H1 (cell line): ENCODE results near the gene DFFA. TPM values are rescaled to one million over a fixed set of nuclear protein-coding genes. Genes with fewer than 3 reads are reported as not detected.

ENCODE experiments used
- CTCF ChIA-PET: fragments of 300-600 bp; sonication (Branson Sonifier 250); formaldehyde crosslinking; loops from one replicate; lab custom pipeline; 2021; ENCODE audit not compliant: partially characterized antibody; lab: Charles Lee
- POLR2A ChIA-PET: fragments of 300-600 bp; sonication (Branson Sonifier 250); formaldehyde crosslinking; loops from one replicate; lab custom pipeline; 2021; ENCODE audit warnings: inconsistent platforms; ENCODE audit not compliant: partially characterized antibody; lab: Charles Lee
- DNase-seq, 2 experiments: peaks; one replicate each; pipeline versions ENCODE4 v3.0.0 to v3.0.0-alpha.2; 2010 to 2022; ENCODE audit warnings: low spot score in 2 of 2, low read depth in 1 of 2, mixed read lengths in 1 of 2
- FAIRE-seq: peaks from 2 replicates; lab custom pipeline; 2011; peaks lifted over from hg19 to GRCh38; lab: Jason Lieb, UNC
- H2AFZ ChIP-seq: 2 replicates; pipeline ENCODE4 v1.8.1; 2012; ENCODE audit warnings: low read length, inconsistent platforms
- H2AK5ac ChIP-seq: 2 replicates; pipeline ENCODE4 v1.6.1; 2013; ENCODE audit warnings: low read depth, low read length
- H2BK120ac ChIP-seq: replicated peaks from 2 replicates; pipeline ENCODE3; 2013; ENCODE audit warnings: low read depth, low read length, inconsistent platforms
- H2BK12ac ChIP-seq: 2 replicates; pipeline ENCODE4 v1.6.1; 2013; ENCODE audit warnings: low read depth, low read length
- H2BK15ac ChIP-seq: 2 replicates; pipeline ENCODE4 v1.6.1; 2013; ENCODE audit warnings: low read length
- H2BK20ac ChIP-seq: 2 replicates; pipeline ENCODE4 v1.6.1; 2013; ENCODE audit warnings: low read length
- H2BK5ac ChIP-seq: 2 replicates; pipeline ENCODE4 v1.6.1; 2013; ENCODE audit warnings: low read depth, low read length
- H3K14ac ChIP-seq: 2 replicates; pipeline ENCODE4 v1.6.1; 2013; ENCODE audit warnings: inconsistent platforms; ENCODE audit not compliant: insufficient read length
- H3K18ac ChIP-seq: 2 replicates; pipeline ENCODE4 v1.6.1; 2013; ENCODE audit warnings: low read length; ENCODE audit errors: extremely low read depth
- H3K23ac ChIP-seq: 2 replicates; pipeline ENCODE4 v1.6.1; 2013; ENCODE audit warnings: inconsistent platforms; ENCODE audit not compliant: insufficient read length
- H3K23me2 ChIP-seq: 2 replicates; pipeline ENCODE4 v1.6.1; 2013; ENCODE audit warnings: low read depth, low read length
- H3K27ac ChIP-seq: 2 replicates; pipeline ENCODE4 v1.6.1; 2011; ENCODE audit warnings: low read depth, low read length, inconsistent platforms
- H3K27me3 ChIP-seq, 4 experiments: replicated peaks in 1 of 4; 1 replicate in 1 of 4; 2 replicates in 3 of 4; pipeline versions ENCODE4 v1.6.1 to v1.8.1; 2011 to 2013; ENCODE audit warnings: low read length in 3 of 4, mild to moderate bottlenecking in 3 of 4, inconsistent platforms in 2 of 4, mixed read lengths in 2 of 4, moderate library complexity in 1 of 4; ENCODE audit not compliant: control insufficient read depth in 3 of 4, insufficient read depth in 3 of 4; ENCODE audit errors: extremely low read depth in 1 of 4
- H3K36me3 ChIP-seq, 4 experiments: 2 replicates each; pipeline versions ENCODE4 v1.6.1 to v1.8.1; 2011 to 2013; ENCODE audit warnings: mild to moderate bottlenecking in 4 of 4, low read length in 3 of 4, moderate library complexity in 2 of 4, control low read depth in 1 of 4, inconsistent platforms in 1 of 4; ENCODE audit not compliant: insufficient read depth in 4 of 4, control insufficient read depth in 2 of 4
- H3K4ac ChIP-seq: replicated peaks from 2 replicates; pipeline ENCODE3; 2013; ENCODE audit warnings: low read length, low read depth, mixed read lengths, inconsistent platforms; ENCODE audit not compliant: insufficient read length
- H3K4me1 ChIP-seq, 4 experiments: replicated peaks in 1 of 4; 1 replicate in 1 of 4; 2 replicates in 3 of 4; pipeline versions ENCODE4 v1.6.1 to v1.8.1; 2011 to 2013; ENCODE audit warnings: low read length in 3 of 4, inconsistent platforms in 2 of 4, mixed read lengths in 1 of 4; ENCODE audit not compliant: insufficient read depth in 4 of 4, control insufficient read depth in 3 of 4
- H3K4me2 ChIP-seq, 2 experiments: 2 replicates each; pipeline versions ENCODE4 v1.6.1 to v1.8.1; 2011 to 2013; ENCODE audit warnings: low read depth in 2 of 2, low read length in 2 of 2, control low read depth in 1 of 2, inconsistent platforms in 1 of 2, mild to moderate bottlenecking in 1 of 2; ENCODE audit not compliant: insufficient read depth in 1 of 2
- H3K4me3 ChIP-seq, 4 experiments: fragments of 200-600, 300-600 bp in 1 of 4; sonication (generic), shearing (Covaris generic), sonication (Bioruptor Twin) in 1 of 4; 2 replicates each; pipeline versions ENCODE4 v1.5.1 to v1.8.1; 2011 to 2016; ENCODE audit warnings: low read length in 4 of 4, low read depth in 3 of 4, control low read depth in 2 of 4, inconsistent platforms in 2 of 4, mild to moderate bottlenecking in 2 of 4, mixed read lengths in 1 of 4, moderate library complexity in 1 of 4; ENCODE audit not compliant: insufficient read depth in 2 of 4; ENCODE audit errors: extremely low read depth in 1 of 4
- H3K56ac ChIP-seq: replicated peaks from 2 replicates; pipeline ENCODE3; 2013; ENCODE audit warnings: low read depth, mild to moderate bottlenecking, mixed read lengths, low read length, inconsistent platforms; ENCODE audit not compliant: insufficient read length
- H3K79me1 ChIP-seq: 2 replicates; pipeline ENCODE4 v1.6.1; 2013; ENCODE audit warnings: low read depth, low read length, control low read depth
- H3K79me2 ChIP-seq, 2 experiments: 2 replicates each; pipeline versions ENCODE4 v1.6.1 to v1.8.1; 2012 to 2013; ENCODE audit warnings: low read length in 2 of 2, mild to moderate bottlenecking in 2 of 2, inconsistent platforms in 1 of 2; ENCODE audit not compliant: insufficient read depth in 2 of 2, control insufficient read depth in 1 of 2
- H3K9ac ChIP-seq, 4 experiments: replicated peaks in 1 of 4; 1 replicate in 1 of 4; 2 replicates in 3 of 4; pipeline versions ENCODE4 v1.6.1 to v1.8.1; 2011 to 2013; ENCODE audit warnings: low read depth in 3 of 4, low read length in 3 of 4, control low read depth in 2 of 4, mild to moderate bottlenecking in 2 of 4, moderate library complexity in 2 of 4, inconsistent platforms in 1 of 4; ENCODE audit errors: extremely low read depth in 1 of 4
- H3K9me3 ChIP-seq, 2 experiments: 2 replicates each; pipeline versions ENCODE4 v1.6.1 to v1.8.1; 2012 to 2013; ENCODE audit warnings: mild to moderate bottlenecking in 2 of 2, moderate library complexity in 2 of 2, control low read depth in 1 of 2, inconsistent platforms in 1 of 2, low read depth in 1 of 2, low read length in 1 of 2, mixed read lengths in 1 of 2; ENCODE audit not compliant: insufficient read depth in 2 of 2
- H4K20me1 ChIP-seq, 2 experiments: replicated peaks in 1 of 2; 2 replicates each; pipeline versions ENCODE3 to v1.8.1; 2011 to 2013; ENCODE audit warnings: inconsistent platforms in 2 of 2, low read length in 2 of 2, mild to moderate bottlenecking in 1 of 2; ENCODE audit not compliant: insufficient read depth in 2 of 2, control insufficient read depth in 1 of 2
- H4K5ac ChIP-seq: 2 replicates; pipeline ENCODE4 v1.6.1; 2013; ENCODE audit warnings: low read length, low read depth, mixed read lengths, inconsistent platforms; ENCODE audit not compliant: insufficient read length
- H4K8ac ChIP-seq: 2 replicates; pipeline ENCODE4 v1.8.0; 2013; ENCODE audit warnings: mild to moderate bottlenecking, moderate library complexity, low read length, inconsistent platforms; ENCODE audit not compliant: insufficient read depth; ENCODE audit errors: extremely low read depth
- H4K91ac ChIP-seq: replicated peaks from 2 replicates; pipeline ENCODE3; 2013; ENCODE audit warnings: low read length, mixed read lengths, inconsistent platforms; ENCODE audit not compliant: insufficient read length
- BRCA1 ChIP-seq: IDR thresholded peaks from 2 replicates; pipeline ENCODE4 v1.6.1; 2012; ENCODE audit warnings: low read depth, low read length, improper control_type of control experiment
- CBX5 ChIP-seq: fragments of 300-800, 300-1000 bp; sonication (generic); IDR thresholded peaks from 2 replicates; pipeline ENCODE4 v1.7.1; 2016; ENCODE audit warnings: antibody characterized with exemption, low read length, low read depth
- EP300 ChIP-seq, 2 experiments: IDR thresholded peaks; 1 replicate in 1 of 2; 2 replicates in 1 of 2; pipeline ENCODE4 v1.6.1; 2011 to 2012; ENCODE audit warnings: low read depth in 2 of 2, low read length in 2 of 2, mild to moderate bottlenecking in 2 of 2, borderline replicate concordance in 1 of 2, inconsistent platforms in 1 of 2, moderate library complexity in 1 of 2
- EZH2 ChIP-seq: fragments of 200-600 bp; sonication (generic); IDR thresholded peaks from 2 replicates; pipeline ENCODE4 v1.7.1; 2012; ENCODE audit warnings: low read depth, mild to moderate bottlenecking, moderate library complexity, low read length, inconsistent platforms; ENCODE audit not compliant: severe bottlenecking
- NRF1 ChIP-seq: IDR thresholded peaks from 2 replicates; pipeline ENCODE4 v1.6.1; 2011; ENCODE audit warnings: mild to moderate bottlenecking, low read depth, low read length, improper control_type of control experiment
- RBBP5 ChIP-seq: IDR thresholded peaks from 2 replicates; pipeline ENCODE4 v1.7.1; 2012; ENCODE audit warnings: low read depth, mild to moderate bottlenecking, inconsistent platforms, low read length, moderate library complexity, borderline replicate concordance
- SAP30 ChIP-seq: fragments of 300-600 bp; sonication (generic); IDR thresholded peaks from 2 replicates; pipeline ENCODE4 v1.7.1; 2012; ENCODE audit warnings: low read length, moderate library complexity, mild to moderate bottlenecking, inconsistent platforms; ENCODE audit not compliant: insufficient read depth, insufficient replicate concordance
- SIX5 ChIP-seq: IDR thresholded peaks from 2 replicates; pipeline ENCODE4 v1.6.1; 2011; ENCODE audit warnings: mild to moderate bottlenecking, low read depth, low read length
- SP4 ChIP-seq: IDR thresholded peaks from 2 replicates; pipeline ENCODE4 v1.6.1; 2012; ENCODE audit warnings: low read length, inconsistent platforms
- SUZ12 ChIP-seq: fragments of 200-600 bp; sonication (generic); IDR thresholded peaks from 2 replicates; pipeline ENCODE4 v1.6.1; 2012; ENCODE audit warnings: mild to moderate bottlenecking, inconsistent platforms, low read length, moderate library complexity, mixed read lengths
- TBP ChIP-seq: IDR thresholded peaks from 2 replicates; pipeline ENCODE4 v1.6.1; 2011; ENCODE audit warnings: low read depth, low read length, improper control_type of control experiment
- ZNF274 ChIP-seq: IDR thresholded peaks from 2 replicates; pipeline ENCODE4 v1.7.0; 2012; ENCODE audit warnings: low read length, borderline replicate concordance; ENCODE audit errors: extremely low read depth
- WGBS, 2 experiments: shearing (Covaris generic) in 1 of 2; methylation state at CpG; one replicate each; pipeline versions ENCODE4 v1.1.6 to v1.1.7; 2013 to 2015; ENCODE audit warnings: low lambda C conversion rate in 2 of 2, mixed read lengths in 2 of 2, inconsistent platforms in 1 of 2, low coverage in 1 of 2, missing lambda C conversion rate in 1 of 2; ENCODE audit not compliant: insufficient replicate concordance in 2 of 2, insufficient coverage in 1 of 2, insufficient read length in 1 of 2; ENCODE audit errors: extremely low coverage in 1 of 2, missing lambda C conversion rate in 1 of 2; 5-methylcytosine and 5-hydroxymethylcytosine counted together
- polyA plus RNA-seq, 7 experiments: library from polyadenylated mRNA; depleted of rRNA in 3 of 7; stranded (reverse) in 5 of 7; unstranded in 2 of 7; fragments of >200 nt in 5 of 7; fragments of 200-250 nt in 2 of 7; gene quantifications; 1 replicate in 5 of 7; 2 replicates in 1 of 7; 4 replicates in 1 of 7; pipeline versions ENCODE4 v1.2.1 to v1.2.3, GENCODE V29; 2011 to 2013; ENCODE audit warnings: missing spikeins in 2 of 7, mixed read lengths in 2 of 7
- total RNA-seq: library from RNA; stranded (reverse); fragmentation: NEBNext Ultra II Directional; extraction: Animal tissue kit (Norgen Biotek cat#: 25700); gene quantifications from 2 replicates; pipeline ENCODE4 v1.2.1, GENCODE V29; 2021
- TF ChIP-seq, protein P1 (sequence below): IDR thresholded peaks from 2 replicates; pipeline ENCODE4 v1.6.1; 2011; ENCODE audit warnings: low read length, improper control_type of control experiment

DFFA gene
- total and polyA plus RNA-seq, 2 of the 8 experiments (the other 6 are each of a cell fraction or from before 2014, with no cell fraction given) = 34.3 to 79.9 TPM

DNA sequence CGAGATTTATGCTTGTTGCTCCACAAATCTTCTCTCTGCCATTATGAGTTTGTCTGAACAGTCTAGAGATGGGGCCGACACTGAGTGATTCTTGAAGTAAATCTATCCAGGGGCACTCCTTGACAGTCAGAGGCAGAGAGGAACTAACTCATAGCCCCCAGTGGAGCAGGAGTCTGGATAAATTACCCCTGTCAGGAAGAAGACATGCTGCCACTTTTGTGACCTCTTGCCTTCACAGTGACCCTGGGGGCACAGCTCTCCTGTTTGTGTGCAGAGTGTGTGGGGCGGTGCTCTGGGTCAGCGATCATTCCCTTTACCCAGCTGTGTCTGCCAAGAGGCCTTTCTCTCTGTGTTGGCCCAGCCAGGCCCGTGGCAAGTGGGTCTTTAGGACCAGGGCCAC is 31.9 kb upstream of the DFFA start:
- no peak overlapping the region for H2BK5ac ChIP-seq
- H3K79me1 ChIP-seq = peaks cover 4% of the 10 kb centered on the region; the same call in 1 of the 2 replicates
- H3K27ac ChIP-seq = no peak overlapping the region
- H3K4me1 ChIP-seq = peaks cover 0 to 9% (median 3%) of the 10 kb centered on the region in 4 experiments; a peak in 5 of 7 replicates
- H3K27me3 ChIP-seq = no peaks in the 10 kb centered on the region
- H3K56ac ChIP-seq = no peak overlapping the region
- H3K4me2 ChIP-seq = no peak overlapping the region
- no peak overlapping the region for H3K18ac ChIP-seq
- no peak overlapping the region for H3K9ac ChIP-seq
- ChIA-PET POLR2A (no interaction called here), CTCF (interaction anchor here (0.9 to 9.1 kb wide), 6 partner anchors 10 to 1655 kb away, joined by 3 to 78 read pairs (median 4); no protein-coding TSS in a partner anchor)
- no peak overlapping the region for H4K5ac ChIP-seq
- no peak for FAIRE-seq
- no peak overlapping the region for H4K91ac ChIP-seq
- H2BK15ac ChIP-seq = no peak overlapping the region
- H3K14ac ChIP-seq = no peak overlapping the region
- H2AK5ac ChIP-seq = no peak overlapping the region
- no peaks in the 10 kb centered on the region for H3K36me3 ChIP-seq
- no peak overlapping the region for H2BK120ac ChIP-seq
- no peak overlapping the region for H2BK12ac ChIP-seq
- no peak overlapping the region for H3K23ac ChIP-seq
- no peak for DNase-seq
- H4K8ac ChIP-seq = no peak overlapping the region
- H3K4ac ChIP-seq = no peak overlapping the region
- no peak overlapping the region for H2AFZ ChIP-seq
- no peak overlapping the region for H2BK20ac ChIP-seq
- no peaks in the 10 kb centered on the region for H3K23me2 ChIP-seq
- H4K20me1 ChIP-seq = peaks cover 0 to 3% of the 10 kb centered on the region in 2 experiments
- no peaks in the 10 kb centered on the region for H3K9me3 ChIP-seq
- WGBS, 2 experiments = 66% methylated on average over 5 of the region's 5 CpGs; no CpG with 5 or more reads in 1 of the 2 experiments
- peaks cover 0 to 17% of the 10 kb centered on the region in 2 experiments; a peak in 1 of 4 replicates for H3K79me2 ChIP-seq
- no peak overlapping the region for H3K4me3 ChIP-seq
- TF ChIP-seq SP4 (no peak), BRCA1 (no peak), EZH2 (no peak), EP300 (IDR thresholded peaks at IDR 0.05; ENCODE audit: borderline replicate concordance in 1 of 2, low read depth in 2 of 2, low read length in 2 of 2) (no peak), NRF1 (no peak), RBBP5 (no peak), ZNF274 (no peak), SUZ12 (no peak), SIX5 (no peak), CBX5 (no peak), TBP (no peak), SAP30 (no peak)
- TF ChIP-seq, protein P1, sequence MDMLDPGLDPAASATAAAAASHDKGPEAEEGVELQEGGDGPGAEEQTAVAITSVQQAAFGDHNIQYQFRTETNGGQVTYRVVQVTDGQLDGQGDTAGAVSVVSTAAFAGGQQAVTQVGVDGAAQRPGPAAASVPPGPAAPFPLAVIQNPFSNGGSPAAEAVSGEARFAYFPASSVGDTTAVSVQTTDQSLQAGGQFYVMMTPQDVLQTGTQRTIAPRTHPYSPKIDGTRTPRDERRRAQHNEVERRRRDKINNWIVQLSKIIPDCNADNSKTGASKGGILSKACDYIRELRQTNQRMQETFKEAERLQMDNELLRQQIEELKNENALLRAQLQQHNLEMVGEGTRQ = no peak
